Natural killer cell (primary cell): Measurements from ENCODE around the gene CDH23. TPM values are rescaled to one million over a fixed set of nuclear protein-coding genes. Genes with fewer than 3 reads are reported as not detected.

Experiments
- ATAC-seq, 3 donors: fragments of 150-1000 bp in 2 of 3; fragments of 200-7000 bp in 1 of 3; cut with Tn5 transposase; 1 replicate in 1 of 3; 2 replicates in 2 of 3; pipeline ENCODE4 v1.10.0; 2021; ENCODE audit warnings: mild to moderate bottlenecking in 2 of 3, moderate library complexity in 2 of 3
- DNase-seq, 2 donors: peaks; one replicate each; pipeline versions ENCODE4 v3.0.0 to v3.0.0-alpha.2; 2013 to 2021; ENCODE audit warnings: mixed read lengths in 1 of 2
- H3K27ac ChIP-seq: one replicate; pipeline ENCODE4 v1.5.1; 2013; ENCODE audit warnings: mild to moderate bottlenecking, low read length
- H3K27me3 ChIP-seq: one replicate; pipeline ENCODE4 v1.6.1; 2013; ENCODE audit warnings: low read length; ENCODE audit not compliant: control insufficient read depth, insufficient read depth
- H3K36me3 ChIP-seq: one replicate; pipeline ENCODE4 v1.6.1; 2013; ENCODE audit warnings: low read length; ENCODE audit not compliant: control insufficient read depth, insufficient read depth
- H3K4me1 ChIP-seq: one replicate; pipeline ENCODE4 v1.6.1; 2013; ENCODE audit warnings: low read length; ENCODE audit not compliant: control insufficient read depth, insufficient read depth
- H3K4me3 ChIP-seq: one replicate; pipeline ENCODE4 v1.5.1; 2013; ENCODE audit warnings: low read length
- H3K9me3 ChIP-seq: one replicate; pipeline ENCODE4 v1.6.1; 2013; ENCODE audit warnings: low read length; ENCODE audit not compliant: control insufficient read depth, insufficient read depth
- H3K27ac Mint-ChIP-seq, 2 donors: one replicate each; pipeline ENCODE4 v1.8.0; 2022; ENCODE audit warnings: mild to moderate bottlenecking in 2 of 2, mixed read lengths in 2 of 2, moderate library complexity in 1 of 2
- H3K27me3 Mint-ChIP-seq, 2 donors: one replicate each; pipeline ENCODE4 v1.8.0; 2022; ENCODE audit warnings: low read depth in 2 of 2, mixed read lengths in 2 of 2
- H3K36me3 Mint-ChIP-seq: one replicate; pipeline ENCODE4 v1.8.0; 2022; ENCODE audit warnings: mixed read lengths
- H3K4me1 Mint-ChIP-seq, 2 donors: one replicate each; pipeline ENCODE4 v1.8.0; 2022; ENCODE audit warnings: mixed read lengths in 2 of 2
- H3K4me3 Mint-ChIP-seq: one replicate; pipeline ENCODE4 v1.8.0; 2022; ENCODE audit warnings: mild to moderate bottlenecking, moderate library complexity, mixed read lengths
- H3K9me3 Mint-ChIP-seq, 2 donors: one replicate each; pipeline ENCODE4 v1.8.0; 2022; ENCODE audit warnings: mixed read lengths in 2 of 2
- CTCF ChIP-seq: fragments of 200-600 bp; IDR thresholded peaks from one replicate; pipeline ENCODE4 v1.8.0; 2022; ENCODE audit warnings: antibody characterized with exemption
- WGBS: methylation state at CpG from one replicate; pipeline ENCODE4 v1.1.7; 2013; ENCODE audit warnings: missing lambda C conversion rate; ENCODE audit not compliant: insufficient coverage; 5-methylcytosine and 5-hydroxymethylcytosine counted together
- intact Hi-C: fragments of 100-400 bp; cut with micrococcal nuclease; formaldehyde crosslinking; loops from one replicate; pipeline ENCODE4 v1.14.2; 2022
- total RNA-seq, 4 donors: library from RNA; stranded (reverse); fragments of 120-200 nt in 1 of 4; gene quantifications; one replicate each; pipeline versions ENCODE4 v1.2.3 to v1.2.4, GENCODE V29; 2013 to 2022

Gene CDH23
- total RNA-seq, 3 donors from 2014 or later (not counting 1 experiment from before 2014, with no cell fraction given): 1.2 to 6.0 (median 4.3) TPM

GRCh38 chr10:71836596-71836974 is 439.9 kb downstream of the CDH23 start:
- no peaks in the 10 kb centered on the region for H3K27me3 Mint-ChIP-seq
- ATAC-seq (no peak), DNase-seq (no peak)
- Histone ChIP-seq H3K27me3 (no peaks in the 10 kb centered on the region), H3K36me3 (peaks cover 16% of the 10 kb centered on the region), H3K4me3 (no peak overlapping the region), H3K9me3 (no peaks in the 10 kb centered on the region), H3K27ac (peak overlapping the region; percentile 77), H3K4me1 (peaks cover 50% of the 10 kb centered on the region)
- H3K4me1 Mint-ChIP-seq: peaks cover 45 to 64% of the 10 kb centered on the region in 2 donors
- no peaks in the 10 kb centered on the region for H3K36me3 Mint-ChIP-seq
- H3K27ac Mint-ChIP-seq: peak overlapping the region in 1 of 2 donors; percentile 66
- H3K4me3 Mint-ChIP-seq: no peak overlapping the region
- no peak for TF ChIP-seq CTCF
- H3K9me3 Mint-ChIP-seq: no peaks in the 10 kb centered on the region
- WGBS: 82% methylated on average over 4 of the region's 4 CpGs
- intact Hi-C loops: no loop called here

- H3K4me1 ChIP-seq: peaks cover 50% of the 10 kb centered on the region
Measured at GRCh38 chr10:71837098-71837827, 440.5 kb downstream of the CDH23 start.

GRCh38 chr10:71838264-71839211 is 441.8 kb downstream of the CDH23 start:
- 76% methylated on average over 14 of the region's 14 CpGs for WGBS
- H3K4me3 Mint-ChIP-seq: no peak overlapping the region
- H3K4me1 Mint-ChIP-seq: peaks cover 58 to 71% of the 10 kb centered on the region in 2 donors
- Histone ChIP-seq H3K27ac (no peak overlapping the region), H3K27me3 (no peaks in the 10 kb centered on the region), H3K36me3 (peaks cover 3% of the 10 kb centered on the region), H3K9me3 (no peaks in the 10 kb centered on the region), H3K4me3 (no peak overlapping the region), H3K4me1 (peaks cover 51% of the 10 kb centered on the region)
- TF ChIP-seq CTCF: no peak
- peak overlapping the region in 1 of 2 donors; percentile 73 for H3K27ac Mint-ChIP-seq
- no peaks in the 10 kb centered on the region for H3K36me3 Mint-ChIP-seq
- intact Hi-C loops: no loop called here
- no peaks in the 10 kb centered on the region for H3K9me3 Mint-ChIP-seq
- no peaks in the 10 kb centered on the region for H3K27me3 Mint-ChIP-seq
- DNase-seq (no peak), ATAC-seq (no peak)

More at GRCh38 chr10:71837098-71837827, 440.5 kb downstream of the CDH23 start:
- Histone ChIP-seq H3K27me3 (no peaks in the 10 kb centered on the region), H3K36me3 (peaks cover 9% of the 10 kb centered on the region), H3K27ac (no peak overlapping the region), H3K9me3 (no peaks in the 10 kb centered on the region), H3K4me3 (no peak overlapping the region)
- no peak for TF ChIP-seq CTCF
- H3K36me3 Mint-ChIP-seq: no peaks in the 10 kb centered on the region
- no peak overlapping the region for H3K4me3 Mint-ChIP-seq
- 78% methylated on average over 17 of the region's 17 CpGs for WGBS
- H3K9me3 Mint-ChIP-seq: no peaks in the 10 kb centered on the region
- DNase-seq (peak in 1 of 2 donors; percentile 41), ATAC-seq (no peak)
- peak overlapping the region in 1 of 2 donors; percentile 73 for H3K27ac Mint-ChIP-seq
- no peaks in the 10 kb centered on the region for H3K27me3 Mint-ChIP-seq
- peaks cover 46 to 64% of the 10 kb centered on the region in 2 donors for H3K4me1 Mint-ChIP-seq
- intact Hi-C loops: no loop called here
